Measurements from ENCODE around the gene ZNF419.

Gene ZNF419

DNA sequence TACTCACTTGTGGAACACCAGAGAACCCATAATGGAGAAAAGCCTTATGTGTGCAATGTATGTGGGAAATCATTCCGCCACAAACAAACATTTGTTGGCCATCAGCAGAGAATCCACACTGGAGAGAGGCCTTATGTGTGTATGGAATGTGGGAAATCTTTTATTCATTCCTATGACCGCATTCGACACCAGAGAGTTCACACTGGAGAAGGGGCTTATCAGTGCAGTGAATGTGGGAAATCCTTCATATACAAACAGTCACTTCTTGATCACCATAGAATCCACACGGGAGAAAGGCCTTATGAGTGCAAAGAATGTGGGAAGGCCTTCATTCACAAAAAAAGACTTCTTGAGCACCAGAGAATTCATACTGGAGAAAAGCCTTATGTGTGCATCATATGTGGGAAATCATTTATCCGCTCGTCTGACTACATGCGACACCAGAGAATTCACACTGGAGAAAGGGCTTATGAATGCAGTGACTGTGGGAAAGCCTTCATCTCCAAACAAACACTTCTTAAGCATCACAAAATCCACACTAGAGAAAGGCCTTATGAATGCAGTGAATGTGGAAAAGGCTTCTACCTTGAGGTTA lies 50.5 kb downstream of the ZNF419 start:
- no peak for DNase-seq
